NCI-H748 (cell line): Measurements from ENCODE around the gene EVA1C.
"Not testable (repeated sequence)": the region's sequence is repeated elsewhere in the genome, so short reads cannot be mapped to it uniquely, and the experiment has no call there.

Source experiments
- DNase-seq: peaks from one replicate; lab custom pipeline; 2025; ENCODE audit not compliant: unreplicated experiment; lab: John Stamatoyannopoulos, UW

Gene EVA1C

GRCh38 chr21:32459972-32460371, 47.5 kb downstream of the EVA1C start:
- no peak for DNase-seq

GRCh38 chr21:32461503-32461902, 49.0 kb downstream of the EVA1C start:
- DNase-seq, result no peak

DNA sequence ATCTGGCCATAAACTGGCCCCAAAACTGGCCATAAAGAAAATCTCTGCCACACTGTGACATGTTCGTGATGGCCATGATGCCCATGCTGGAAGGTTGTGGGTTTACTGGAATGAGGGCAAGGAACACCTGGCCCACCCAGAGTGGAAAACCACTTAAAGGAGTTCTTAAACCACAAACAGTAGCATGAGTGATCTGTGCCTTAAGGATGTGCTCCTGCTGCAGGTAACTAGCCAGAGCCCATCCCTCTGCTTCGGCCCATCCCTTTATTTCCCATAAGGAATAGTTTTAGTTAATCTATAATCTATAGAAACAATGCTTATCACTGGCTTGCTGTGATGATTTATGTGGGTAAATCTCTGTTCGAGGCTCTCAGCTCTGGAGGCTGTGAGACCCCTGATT, 50.1 kb downstream of the EVA1C start:
- not testable (repeated sequence) for DNase-seq

DNA sequence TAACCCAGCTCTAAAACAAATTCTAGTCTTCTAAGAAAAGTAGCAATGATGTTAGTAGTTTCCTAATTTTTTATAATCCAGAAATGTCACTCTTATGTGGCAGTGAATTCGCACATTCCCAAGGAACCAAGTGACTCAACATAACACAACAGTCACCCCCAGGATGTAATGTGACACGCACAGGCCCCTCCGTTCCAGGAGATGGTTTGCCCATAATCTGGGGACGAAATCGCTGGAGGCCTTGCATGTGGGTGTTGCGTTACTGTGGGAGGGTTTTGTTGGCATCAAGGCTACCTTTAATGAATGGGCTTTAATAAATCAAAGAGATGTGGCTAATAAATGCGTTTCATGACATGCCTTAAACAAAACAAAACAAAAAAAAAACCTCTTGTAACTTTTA, 50.9 kb downstream of the EVA1C start:
- no peak for DNase-seq

DNA sequence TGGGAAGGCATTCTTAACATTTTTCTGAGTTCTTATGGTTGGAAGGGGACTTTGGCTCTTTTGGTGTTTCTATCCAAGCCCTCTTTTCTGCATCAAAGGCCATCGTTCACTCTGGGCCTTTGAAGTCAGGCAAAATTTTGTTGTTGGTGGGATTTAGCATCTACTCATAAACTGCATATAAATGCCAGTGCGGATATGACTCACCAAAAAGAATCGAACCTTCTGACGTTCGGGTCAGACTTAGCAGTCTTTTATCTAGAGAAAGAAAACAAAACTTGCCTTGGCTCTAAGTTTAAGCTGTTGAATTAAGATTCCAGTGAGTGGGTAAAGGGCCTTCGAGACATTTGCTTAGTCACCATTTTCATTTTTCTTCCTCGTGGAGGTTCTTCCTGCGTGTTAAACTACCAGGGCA, 51.4 kb downstream of the EVA1C start:
- DNase-seq, result no peak

DNA sequence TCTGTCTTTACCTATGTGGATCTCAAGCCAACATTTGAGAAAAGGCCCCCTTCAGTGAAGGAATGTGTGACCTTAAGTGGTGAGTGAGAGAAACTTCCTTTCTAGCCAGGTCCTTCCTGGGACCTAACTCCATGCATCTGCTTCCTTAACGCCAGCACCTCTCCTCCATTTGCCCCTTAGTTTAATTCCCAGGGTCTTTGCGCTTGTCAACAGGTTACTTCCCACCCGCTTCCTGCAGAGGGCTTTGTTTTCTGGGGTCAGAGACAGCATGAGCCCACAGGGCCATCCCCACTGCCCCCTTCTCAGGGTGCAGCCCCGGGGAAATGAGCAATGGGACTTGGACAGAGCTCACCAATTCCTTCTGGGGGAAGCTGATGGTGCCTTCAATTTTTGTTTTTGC, 54.8 kb downstream of the EVA1C start:
- no peak for DNase-seq

DNA sequence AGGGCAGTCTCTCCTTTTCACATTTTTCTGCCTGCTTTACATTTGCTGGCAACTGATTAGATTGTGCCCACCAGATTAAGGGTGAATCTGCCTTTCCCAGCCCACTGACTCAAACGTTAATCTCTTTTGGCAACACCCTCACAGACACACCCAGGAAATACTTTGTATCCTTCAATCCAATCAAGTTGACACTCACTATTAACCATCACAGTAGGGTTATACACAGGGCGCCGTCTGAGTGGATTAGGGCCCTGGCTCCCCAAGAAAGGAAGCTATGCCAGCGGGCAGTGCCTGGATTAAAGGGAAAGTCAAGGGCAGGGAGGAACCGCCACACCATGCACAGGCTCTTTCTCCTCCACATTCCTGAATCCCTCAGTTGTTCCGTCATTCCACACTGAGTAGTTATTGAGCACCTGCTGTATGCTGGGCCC, 56.2 kb downstream of the EVA1C start:
- DNase-seq, result no peak

DNA sequence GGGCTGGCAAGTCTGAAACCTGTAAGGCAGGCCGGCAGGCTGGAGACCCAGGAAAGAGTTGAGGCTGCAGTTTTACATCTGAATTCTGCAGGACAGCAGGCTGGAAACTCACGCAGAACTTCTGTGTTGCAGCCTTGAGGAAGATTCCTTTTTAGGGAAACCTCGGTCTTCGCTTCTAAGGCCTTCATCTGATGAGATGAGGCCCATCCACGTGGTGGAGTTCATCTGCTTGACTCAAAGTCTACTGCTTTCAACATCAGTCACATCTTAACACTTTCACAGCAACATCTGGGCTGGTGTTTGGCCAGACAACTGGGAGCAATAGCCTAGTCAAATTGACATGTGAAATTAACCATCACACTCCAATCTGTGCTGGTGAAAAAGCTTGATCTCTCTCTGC, 57.1 kb downstream of the EVA1C start:
- DNase-seq, result no peak

- DNase-seq, result no peak
These were observed 57.7 kb downstream of the EVA1C start for GRCh38 chr21:32470206-32470605.

- no peak for DNase-seq
These were observed 60.6 kb downstream of the EVA1C start for GRCh38 chr21:32472890-32473765.

- no peak for DNase-seq
These were observed 61.9 kb downstream of the EVA1C start for GRCh38 chr21:32474179-32475059.

DNA sequence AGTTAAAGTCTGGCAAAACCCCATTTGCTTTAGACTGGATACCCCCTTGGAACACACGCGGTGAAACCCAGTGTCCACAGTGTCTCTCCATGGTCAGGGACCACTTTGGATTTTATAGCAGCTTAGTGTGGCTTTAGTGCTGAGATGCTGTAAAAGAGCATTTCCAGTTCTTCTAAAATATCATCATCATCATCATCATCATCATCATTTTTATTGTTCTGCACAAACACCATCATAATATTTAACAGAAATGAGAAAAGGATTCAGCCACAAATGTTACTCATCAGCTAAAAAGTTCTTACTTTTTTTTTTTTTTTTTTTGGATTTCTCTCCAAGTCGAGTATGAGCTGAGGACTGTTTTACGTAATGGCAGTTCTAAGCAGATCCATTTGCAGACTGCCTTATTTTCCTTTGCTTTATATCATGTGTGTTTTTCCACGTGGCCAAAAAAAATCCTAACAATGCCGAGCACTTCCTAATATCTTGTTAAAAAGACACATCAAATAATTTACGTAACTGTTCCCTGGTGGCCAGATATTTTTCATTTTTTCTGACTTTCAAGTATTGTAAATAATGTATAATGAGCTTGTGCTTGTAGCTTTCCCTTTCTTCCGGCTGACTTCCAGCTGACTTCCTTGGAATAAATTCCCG, 62.8 kb downstream of the EVA1C start:
- DNase-seq, result no peak

DNA sequence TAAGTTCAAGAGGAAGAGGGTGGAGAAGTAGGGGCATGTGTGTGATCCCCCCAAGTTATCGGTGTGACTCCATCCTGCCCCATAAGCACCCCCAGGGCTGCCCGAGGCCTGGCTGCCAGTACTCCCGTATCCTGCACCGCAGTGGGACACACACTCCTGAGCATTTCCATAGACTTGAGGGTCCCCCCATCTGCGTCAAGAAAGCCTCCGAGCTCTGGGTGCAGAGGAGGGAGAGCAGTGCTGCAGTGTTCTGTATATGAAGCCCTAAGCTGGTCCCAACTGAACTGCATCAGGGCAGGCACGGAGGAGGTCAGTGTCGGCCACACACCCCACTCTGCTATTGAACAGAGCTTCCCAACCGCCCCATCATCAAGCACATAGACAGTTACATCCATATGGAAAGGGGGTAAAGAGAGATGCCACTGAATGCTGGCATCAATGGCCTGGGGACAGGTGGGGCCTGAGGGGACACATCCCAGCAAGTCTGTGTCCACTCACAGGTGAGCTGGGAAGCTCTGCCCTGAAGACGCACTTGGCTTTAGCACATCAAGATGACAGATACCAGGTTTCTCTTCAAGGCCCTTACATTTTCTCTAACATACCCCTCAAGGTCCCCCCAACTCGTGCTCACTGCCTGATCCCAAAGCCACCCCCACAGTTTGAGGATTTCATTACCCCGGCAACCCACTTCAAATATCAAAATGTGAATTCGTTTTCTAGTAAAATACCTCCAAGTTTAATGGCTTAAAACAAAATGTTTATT, 64.3 kb downstream of the EVA1C start:
- DNase-seq, result no peak

DNA sequence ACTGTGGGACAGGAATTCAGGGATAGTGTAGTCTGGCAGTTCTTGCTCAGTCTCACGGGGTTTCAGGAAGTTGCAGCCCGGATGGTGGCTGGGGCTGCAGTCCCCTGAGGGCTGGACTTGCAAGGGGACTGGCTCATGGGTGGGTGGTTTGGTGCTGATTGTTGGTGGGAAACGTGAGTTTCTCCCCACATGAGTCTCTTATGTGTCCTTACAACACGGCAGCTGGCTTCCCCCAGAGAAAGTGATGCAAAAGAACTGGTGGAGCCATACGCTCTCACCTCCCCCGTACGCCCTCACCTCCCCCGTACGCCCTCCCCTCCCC, 64.9 kb downstream of the EVA1C start:
- DNase-seq, result no peak

GRCh38 chr21:32481875-32482408, 69.4 kb downstream of the EVA1C start:
- DNase-seq, result no peak

GRCh38 chr21:32482565-32483292, 70.2 kb downstream of the EVA1C start:
- DNase-seq, result no peak

- peak; percentile 2 for DNase-seq
These were observed 70.7 kb downstream of the EVA1C start for GRCh38 chr21:32483293-32483595.

DNA sequence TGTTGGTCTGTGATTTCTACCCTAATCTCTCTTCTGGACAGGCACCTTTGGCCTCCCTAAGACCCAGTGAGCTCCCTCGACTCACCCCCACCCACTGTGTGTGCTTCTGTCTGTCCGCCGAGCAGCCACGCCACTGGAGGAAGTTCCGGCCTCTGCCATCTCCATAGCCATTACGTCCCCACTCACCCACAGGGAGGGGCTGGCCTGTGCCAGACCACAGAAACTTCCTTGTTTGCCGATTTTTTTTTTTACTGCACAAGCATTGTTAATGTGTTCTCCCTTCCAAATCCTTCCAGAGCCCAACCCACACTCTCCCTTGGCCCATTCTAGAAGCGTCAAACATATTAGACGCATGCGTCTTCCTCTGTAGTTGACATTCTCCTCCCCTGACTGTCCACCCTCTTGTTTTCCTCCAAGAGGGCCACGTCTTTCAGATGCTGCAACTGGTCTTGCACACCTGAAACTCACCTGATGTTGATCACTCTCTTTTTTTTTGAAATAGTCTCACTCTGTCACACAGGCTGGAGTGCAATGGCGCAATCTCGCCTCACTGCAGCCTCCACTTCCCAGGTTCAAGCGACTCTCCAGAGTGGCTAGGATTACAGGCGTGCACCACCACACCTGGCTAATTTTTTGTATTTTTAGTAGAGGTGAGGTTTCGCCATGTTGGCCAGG, 72.3 kb downstream of the EVA1C start:
- no peak for DNase-seq

GRCh38 chr21:32492376-32492775, 79.9 kb downstream of the EVA1C start:
- DNase-seq, result no peak
